Stimulated activated CD8-positive, alpha-beta memory T cell treated with anti-CD3 and anti-CD28 coated beads, Interleukin-15, amount 100 ng/mL, for 48 hours (primary cell): Measurements from ENCODE around the gene CGNL1.

Experiments
- DNase-seq, 2 donors: peaks; one replicate each; pipeline ENCODE4 v3.0.0-alpha.2; 2020; ENCODE audit warnings: low read depth in 2 of 2

Gene CGNL1

DNA sequence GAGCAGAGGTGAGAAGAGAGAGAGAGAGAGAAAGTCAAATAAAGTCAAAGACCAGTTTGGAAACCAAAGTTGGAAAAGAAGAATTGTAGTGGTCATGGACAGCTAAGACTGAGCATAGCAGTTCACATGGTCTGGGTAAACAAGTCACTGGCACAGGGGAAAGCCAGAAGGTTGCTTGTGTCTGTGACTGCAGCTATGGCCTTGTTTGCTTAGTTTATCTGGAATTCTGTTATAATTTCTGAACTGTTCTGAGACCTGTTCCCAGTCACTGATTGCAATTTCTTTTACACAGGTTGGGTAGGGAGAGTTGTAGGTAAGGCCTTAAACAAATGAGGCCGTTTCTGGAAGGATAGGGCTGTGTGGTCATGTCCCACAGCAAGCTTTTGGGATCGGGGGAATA is 172.0 kb downstream of the CGNL1 start:
- no peak for DNase-seq

DNA sequence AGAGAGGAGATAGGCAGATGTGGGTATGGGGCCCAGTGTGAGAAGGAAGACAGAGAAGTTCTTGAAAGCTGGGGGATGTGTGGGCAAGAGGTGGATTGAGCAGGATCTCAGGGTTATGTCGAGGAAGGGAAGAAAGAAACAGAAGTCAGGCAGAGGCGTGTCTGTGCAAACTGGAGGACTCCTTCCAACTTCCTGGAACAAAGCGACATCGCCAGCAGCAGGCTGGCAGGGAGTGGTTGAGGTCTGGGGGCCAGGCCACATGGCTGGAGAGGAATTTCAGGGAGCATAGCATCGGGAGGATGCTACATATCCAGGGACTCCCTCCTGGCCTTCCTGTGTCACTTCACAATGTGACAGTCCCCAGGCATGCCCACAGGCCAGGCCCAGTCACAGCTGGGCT is 172.5 kb downstream of the CGNL1 start:
- DNase-seq, result no peak

DNA sequence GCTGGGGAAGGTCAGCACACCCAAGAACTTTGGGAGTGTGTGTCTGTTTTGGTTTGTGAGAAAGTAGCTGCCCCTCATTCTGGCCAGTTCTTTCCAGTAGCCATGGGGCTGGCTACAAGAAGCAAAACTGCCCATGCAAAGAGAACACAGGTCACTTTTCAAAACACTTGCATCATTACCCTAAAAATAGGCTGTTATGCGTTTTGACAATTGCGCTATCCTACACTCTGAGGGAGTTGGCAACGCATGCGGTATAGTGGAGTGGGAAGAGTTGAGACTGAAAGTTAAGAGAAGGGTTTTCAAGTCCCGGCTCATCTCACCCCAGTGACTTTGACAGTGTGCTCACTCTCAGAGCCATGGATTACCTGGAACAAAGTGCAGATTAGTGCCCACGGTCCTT is 173.6 kb downstream of the CGNL1 start:
- DNase-seq, result no peak

DNA sequence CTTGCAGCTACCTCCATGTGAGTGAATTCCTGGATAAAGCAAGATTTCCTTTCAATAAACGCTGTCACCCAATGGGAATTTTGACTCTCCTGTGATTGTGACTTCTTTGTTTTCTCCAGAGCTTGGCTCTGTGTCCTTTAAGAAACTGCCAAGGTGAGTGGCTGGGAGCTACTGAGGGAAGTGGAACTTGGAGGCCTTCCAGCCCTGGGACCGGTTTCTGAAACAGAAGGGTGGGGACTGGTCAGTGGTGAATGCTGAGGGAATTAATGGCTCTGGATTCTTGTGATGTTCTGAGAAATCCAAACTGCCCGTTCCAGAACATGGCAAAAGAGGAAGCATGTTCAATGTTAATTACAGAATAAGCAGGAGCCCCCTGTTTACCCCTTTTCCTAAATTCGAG is 174.3 kb downstream of the CGNL1 start:
- no peak for DNase-seq

DNA sequence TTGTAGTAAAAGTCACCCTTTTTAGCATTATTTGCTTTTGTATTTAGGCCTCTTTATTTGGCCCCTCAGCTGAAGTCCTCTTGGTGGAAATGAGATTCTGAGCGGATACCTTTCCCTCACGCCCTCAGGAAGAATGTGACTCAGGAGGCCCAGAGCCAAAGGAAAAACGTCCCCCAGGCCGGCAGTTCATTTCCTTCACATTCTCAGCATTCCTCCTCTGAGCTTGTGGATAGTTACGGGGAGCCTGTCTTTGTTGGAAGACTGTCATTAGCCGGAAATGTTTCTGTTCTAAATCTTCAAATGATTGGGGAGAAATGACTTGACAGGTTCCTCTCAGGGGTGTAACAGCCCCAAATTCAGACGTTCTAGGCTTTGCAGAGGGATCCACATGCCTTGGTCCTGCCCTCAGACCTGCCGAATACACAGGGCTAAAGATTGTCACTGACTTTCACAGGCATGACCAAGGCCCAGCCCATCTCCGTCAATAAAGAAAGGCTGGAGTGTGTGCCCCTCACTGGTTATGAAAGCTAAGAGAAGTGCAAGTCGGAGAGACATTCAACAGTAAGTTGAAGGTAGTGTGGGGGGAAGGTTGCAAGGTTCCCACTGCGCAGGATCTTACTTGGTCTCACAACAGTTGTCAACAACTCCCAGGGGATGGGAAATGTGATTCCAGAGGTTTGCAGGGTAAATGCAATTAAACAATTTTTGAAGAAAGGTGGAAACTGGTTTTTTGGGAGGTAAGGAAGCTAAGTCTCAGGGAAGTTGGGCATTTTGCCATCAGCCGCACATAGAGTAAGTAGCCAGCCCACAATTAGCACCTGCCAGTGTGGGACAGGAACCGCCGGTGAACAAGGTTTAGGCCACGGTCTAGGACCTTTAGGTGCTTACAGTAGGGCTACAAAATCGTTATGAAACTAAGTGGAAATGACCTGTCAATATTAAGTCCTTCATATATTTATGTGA is 175.7 kb downstream of the CGNL1 start:
- DNase-seq, result no peak

DNA sequence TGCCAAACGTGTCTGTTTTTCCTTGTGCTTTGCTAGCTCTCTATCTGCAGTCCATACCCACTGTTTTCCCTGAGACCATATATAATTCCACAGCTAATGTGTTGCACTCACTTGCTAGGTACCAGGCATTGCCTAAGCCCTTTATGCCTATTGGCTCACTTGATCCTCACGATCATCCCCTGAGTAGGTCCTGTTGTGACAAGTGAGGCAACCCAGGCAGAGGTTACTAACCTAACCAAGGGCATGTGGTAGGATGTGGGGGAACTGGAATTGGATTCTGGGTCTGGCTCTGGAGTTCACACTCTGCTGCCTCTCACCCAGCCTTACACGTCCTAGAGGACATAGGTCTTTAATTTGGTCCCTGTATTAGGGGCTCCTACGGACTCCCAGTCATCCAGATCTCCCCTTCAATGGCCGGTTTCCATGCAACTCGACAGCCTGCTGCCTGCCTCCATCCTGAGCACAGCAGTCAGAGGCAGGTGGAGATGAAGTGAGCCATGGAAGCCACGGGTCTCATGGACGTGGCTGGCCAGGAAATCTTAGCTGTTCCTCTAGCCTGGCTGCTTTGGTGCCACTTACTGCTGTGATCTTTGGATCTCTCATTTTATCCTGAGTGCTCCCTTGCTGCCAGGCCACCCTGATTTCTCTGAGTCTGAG is 176.5 kb downstream of the CGNL1 start:
- DNase-seq, result no peak

DNA sequence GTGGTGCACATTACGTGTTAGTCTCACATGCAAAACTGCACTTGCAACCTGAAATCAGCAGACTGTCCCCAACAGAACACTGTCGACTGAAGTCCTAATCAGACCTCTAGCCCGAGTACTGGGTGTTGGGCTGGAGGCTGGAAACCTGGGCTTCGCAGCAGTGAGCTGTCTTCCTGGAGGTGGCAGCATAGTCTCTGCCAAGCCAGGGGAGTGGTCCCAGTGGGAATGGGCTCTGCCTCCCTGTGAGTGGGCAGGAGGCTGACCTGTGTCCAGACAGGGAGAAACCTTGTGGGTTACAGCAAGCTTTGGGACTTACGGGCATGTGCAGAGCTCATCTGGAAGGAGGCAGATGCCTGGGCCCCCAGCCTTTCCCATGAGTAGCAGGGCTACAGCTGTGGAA is 177.2 kb downstream of the CGNL1 start:
- no peak for DNase-seq

DNA sequence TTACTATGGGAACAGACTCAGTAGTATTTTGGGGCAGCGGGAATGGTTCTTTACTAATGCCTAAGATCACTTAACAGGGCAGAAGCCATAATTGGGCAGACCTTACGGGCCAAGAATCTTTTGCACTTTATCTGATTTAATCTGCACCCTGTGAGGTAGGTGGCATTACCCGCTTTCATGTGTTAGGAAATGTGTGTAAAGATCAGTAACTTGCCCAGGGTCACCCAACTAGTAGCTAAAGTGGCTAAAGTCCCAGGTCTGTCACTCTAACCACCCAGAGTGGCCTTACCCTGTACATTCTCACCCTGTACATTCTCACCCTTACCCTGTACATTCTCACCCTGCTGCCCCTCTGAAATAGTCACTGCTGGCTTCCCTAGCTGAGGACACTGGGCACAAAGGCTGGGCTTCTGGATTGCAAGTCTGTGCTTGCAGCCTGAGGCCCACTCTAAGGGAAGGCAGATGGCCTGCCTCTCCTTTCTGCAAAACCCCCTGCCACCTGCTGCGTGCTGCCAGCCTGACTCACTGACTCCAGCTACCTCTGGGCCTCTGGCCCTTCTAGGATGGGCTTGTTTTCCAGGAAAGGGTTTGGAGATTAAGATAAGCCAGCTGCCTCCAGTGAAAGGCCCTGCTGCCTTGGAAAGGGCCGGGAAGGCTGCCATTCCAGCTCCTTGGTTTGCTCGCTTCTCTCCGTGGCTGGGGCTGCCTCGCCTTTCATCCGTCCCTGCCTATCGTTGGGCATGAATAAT is 177.9 kb downstream of the CGNL1 start:
- no peak for DNase-seq

DNA sequence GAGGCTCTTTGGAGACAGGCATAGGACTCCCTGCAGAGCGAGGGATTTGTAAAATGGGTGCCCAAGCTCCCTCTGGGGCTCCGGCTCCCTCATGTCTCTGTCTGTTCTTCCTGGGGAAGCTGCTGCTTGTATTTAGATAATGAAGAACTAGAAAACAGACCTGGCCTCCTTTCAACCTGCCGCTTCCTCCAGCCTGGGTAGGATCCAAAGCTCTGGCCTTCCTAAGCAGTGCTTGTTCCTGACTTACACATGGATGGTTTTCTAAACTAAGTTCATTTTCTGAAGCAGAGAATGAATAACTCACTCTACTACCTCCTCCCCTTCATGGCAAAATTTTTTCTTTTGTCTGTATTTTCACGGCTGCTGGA is 178.5 kb downstream of the CGNL1 start:
- no peak for DNase-seq

DNA sequence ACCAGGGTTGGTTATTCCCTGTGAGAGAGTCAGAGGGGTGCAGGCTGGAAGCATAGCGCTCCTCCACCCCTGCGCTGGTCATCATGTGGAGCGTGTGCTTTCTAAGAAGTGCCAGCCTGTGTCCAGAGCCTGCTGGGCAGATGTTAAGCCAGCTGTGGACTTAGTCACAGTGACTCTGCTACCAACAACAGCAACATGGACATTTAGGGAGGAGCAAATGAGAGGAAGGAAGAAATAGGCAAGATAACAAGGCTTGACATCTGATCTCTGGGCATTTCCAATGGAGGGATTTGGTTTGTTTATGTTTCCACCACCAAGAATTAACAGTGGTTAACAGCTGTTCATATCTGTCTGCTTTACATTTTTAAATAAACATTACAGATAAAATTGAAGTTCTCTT is 179.0 kb downstream of the CGNL1 start:
- no peak for DNase-seq

DNA sequence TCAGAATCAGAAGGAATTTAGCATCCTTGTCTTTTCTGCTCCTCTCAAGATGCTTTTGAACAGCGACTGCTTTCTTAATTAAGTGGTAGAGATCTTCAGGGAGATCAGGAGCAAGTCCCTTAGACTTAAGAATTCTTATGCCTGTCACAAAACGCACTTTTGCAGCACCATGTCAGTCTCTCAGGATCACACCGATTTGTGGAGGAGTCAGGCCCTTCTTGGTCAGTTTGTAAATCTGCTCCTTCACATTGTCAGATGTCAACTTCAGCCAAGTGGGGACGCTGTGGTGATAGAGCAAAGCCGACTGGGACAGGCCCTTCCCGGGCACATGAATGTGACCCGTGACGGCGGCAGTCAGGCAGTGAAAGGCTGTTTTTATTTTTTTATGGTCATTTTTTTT is 179.7 kb downstream of the CGNL1 start:
- no peak for DNase-seq

DNA sequence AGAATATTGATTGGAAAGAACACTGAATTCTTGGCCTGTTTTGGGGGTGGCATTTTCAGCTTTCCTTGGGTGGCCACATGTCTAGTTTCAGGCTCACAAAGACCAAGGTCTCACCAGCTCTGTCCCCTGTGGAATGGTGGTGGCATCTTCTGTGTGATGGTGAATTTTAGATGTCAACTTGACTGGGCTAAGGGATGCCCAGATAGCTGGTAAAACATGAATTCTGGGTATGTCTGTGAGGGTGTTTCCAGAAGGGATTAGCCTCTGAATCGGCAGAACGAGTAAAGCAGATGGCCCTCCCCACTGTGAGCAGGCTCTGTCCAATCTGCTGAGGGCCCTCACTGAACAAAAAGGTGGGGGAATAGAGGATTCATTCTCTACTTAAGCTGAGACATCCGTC is 181.0 kb downstream of the CGNL1 start:
- DNase-seq, result no peak

DNA sequence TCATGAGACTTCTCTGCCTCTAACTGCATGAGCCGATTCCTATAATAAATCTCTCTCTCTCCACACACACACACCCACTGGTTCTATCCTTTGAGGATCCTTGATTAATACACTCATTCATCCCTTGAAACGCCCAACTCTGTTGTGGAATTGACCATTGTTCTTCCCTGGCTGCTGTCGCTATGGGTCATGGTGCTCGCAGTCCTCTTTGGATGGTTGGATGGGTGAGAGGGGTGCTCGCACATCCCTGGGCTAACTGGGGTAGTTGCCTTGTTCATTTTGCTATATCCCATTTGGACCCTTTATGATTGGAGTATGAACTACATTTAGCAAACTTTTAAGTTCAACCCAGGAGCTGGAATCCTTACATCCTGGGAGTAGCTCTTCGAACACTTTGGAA is 181.5 kb downstream of the CGNL1 start:
- no peak for DNase-seq

DNA sequence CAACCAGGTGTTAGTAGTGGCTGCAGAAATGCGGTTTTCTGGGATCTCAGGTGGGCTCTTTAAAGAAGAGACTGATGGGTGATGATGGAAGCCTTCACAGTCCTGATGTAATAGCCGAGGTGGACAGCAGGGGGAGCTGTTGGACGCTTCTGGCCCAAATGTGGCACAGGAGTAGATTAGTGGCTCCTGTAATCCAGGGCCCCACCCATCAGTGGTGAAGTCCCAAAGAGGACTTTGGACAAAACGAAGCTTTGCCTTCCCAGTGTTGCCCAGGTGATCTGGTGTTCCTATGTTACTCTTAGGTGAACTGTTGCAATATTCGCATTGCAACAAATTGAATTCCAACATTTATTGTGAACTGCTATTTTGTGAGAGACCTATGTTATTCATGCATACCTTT is 183.6 kb downstream of the CGNL1 start:
- peak; percentile 43 to 47 for DNase-seq

DNA sequence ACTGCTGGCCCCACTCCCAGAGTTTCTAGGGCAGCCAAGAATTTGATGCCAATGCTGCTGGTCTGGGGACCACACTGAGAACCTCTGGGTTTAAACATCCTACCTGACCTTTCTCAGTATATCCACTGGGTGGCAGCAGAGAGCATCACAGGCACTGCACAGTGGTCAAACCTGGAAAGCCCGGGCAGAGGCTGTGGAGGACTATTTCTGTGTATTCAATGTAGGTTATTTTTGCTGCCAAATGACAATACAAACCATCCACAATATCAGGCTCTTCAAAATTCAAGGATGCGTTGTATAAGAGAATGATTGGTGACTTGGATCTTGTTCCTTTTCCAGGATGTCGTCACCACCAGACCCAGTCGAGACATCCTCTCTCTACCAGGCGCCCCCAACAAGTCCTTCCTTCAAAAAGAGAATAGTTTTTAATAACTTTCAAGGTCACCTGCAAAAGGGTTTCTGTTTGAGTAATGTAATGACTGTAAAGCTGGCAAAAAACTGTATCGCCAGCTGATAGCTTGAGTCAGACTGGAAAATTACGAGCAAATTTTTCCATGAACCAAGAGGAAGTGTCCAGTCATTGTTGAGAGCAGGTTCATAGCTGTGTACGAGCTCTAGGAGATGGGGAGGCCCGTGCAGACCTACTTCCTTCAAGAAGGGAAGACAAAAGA is 184.9 kb downstream of the CGNL1 start:
- DNase-seq, result no peak

DNA sequence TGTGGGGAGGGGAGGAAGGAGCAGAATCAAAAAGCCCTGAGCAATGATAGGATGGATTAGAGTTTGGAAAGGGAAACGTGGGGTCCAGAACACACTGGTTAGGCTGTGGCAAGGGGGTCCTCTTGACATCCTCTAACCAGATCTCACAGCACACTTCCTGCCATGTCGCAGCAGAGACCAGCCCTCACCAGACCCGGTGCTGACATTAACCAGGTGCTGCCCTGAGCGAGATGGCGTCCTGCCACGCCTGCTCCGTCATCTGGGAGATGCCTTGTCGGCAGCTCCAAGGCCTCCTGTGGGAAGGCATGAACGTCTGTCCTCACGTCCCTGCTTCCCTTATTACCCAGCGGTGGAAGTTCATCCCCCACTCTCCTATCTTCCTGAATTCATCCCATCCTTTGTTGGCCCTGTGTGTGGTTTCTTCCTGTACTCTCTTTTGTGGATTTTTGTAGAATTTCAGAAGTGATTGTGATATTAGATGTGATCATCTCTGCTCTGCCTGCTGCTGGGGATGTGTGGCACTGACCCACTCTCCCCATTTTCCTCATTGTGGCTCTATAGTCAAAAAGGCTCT is 186.0 kb downstream of the CGNL1 start:
- DNase-seq, result no peak

DNA sequence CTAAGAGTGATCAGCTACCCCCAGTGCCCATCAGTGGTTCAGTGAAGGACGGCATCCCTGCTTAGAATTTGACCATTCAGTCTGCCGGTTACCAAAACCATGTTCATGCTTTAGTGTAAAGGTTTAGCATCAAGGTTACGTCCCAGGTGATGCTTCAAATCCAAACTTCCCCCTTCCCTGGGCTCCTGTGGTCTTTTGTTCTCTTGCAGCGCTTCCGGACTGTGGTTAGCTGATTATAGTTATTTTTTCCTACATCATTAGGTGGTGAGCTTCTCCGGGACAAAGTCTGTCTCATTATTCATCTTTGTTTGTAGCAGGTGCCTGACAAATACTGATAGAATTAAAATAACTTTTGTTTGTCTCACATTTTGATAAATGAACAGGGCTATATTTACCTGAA is 187.1 kb downstream of the CGNL1 start:
- no peak for DNase-seq

DNA sequence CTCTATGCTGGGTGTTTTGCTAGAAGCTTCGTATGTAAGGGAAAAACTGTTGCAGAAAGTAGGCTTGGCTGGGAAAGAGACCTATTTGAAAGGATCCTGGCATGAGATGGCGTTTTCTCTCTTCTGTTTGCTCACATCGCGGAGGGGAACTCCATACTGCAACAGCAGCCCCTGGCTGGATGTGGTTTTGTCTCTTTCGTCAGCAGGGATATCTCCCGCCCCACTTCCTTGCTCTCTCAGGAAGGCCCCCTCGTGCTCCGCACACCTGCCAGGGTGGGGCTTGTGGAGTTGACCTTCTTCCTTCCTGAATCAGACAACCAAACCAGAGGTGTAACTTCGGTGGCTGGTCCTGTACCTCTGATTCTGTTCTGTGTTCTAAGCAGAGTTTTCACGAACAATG is 189.0 kb downstream of the CGNL1 start:
- DNase-seq, result no peak

DNA sequence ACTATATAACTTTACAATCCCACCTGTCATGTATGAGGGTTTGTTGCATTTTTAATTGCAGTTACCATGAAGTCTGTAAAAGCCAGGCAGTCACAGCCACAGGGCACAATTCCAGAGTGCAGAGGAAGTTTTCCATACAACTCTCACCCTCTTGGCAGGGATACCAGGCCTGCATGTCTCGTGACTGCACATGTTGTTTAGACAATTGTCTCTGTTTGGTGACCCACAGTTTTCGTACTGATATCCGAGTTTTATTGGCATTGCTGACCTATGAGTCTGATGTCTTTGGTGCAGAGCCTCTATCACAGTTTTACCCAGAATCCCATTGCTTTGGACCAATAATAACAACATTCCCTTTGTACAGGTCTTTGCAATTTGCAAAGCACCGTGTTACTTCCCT is 190.5 kb downstream of the CGNL1 start:
- DNase-seq, result no peak

DNA sequence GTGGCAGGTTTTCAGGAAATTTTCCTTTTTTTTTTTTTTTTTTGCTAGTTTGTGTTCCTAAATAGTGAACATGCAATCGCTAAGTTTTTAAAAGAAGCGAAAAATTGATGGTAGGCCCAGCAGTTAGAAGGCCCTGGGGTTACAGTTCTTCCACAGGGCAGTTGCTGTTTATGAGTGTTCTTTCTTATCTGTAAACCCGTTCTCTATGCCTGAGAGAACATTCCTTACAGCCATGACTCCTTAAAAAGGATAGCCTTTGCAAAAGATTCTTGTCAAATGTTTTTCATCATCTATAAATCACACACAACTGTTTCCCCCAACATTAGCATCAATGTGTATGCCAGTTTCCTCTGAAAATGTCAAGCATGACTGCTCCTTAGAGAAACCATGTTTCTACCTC is 191.6 kb downstream of the CGNL1 start:
- no peak for DNase-seq

DNA sequence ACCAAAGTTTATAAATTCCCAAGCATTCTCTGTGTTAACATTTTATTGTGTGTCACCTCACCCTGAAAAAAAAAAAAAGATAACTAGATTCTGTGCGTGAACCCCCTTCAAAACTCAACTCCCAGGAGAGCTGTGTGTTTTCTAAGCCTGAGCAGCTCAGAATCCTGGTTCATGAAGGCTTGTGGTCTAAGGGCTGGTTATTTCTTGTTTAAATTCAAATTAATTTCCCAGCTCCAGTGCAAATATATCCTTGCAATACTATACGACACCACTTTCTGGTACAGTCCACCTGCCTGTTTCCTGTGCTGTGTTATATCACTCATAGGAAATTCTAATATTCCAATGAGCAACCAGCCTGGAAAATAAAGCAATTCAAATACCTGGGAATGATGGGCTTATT is 192.0 kb downstream of the CGNL1 start:
- no peak for DNase-seq

DNA sequence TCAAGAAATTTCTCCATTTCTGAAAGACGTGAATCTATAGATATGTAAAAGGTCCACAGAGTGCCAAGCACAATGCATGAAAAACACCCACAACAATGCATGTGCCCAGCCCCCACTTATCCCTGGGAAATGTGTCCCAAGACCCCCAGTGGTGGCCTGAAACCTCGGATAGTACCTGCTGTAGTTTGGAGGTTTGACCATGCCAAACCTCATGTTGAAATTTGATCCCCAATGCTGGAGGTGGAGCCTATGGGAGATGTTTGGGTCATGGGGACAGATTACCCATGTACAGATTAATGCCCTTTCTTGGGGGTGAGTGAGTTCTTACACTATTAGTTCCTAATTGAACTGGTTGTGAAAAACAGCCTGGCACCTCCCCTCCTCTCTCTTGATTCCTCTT is 194.0 kb downstream of the CGNL1 start:
- no peak for DNase-seq
